Endothelial cell (in vitro differentiated cells): ENCODE results near the gene MISFA. TPM values are rescaled to one million over a fixed set of nuclear protein-coding genes. Genes with fewer than 3 reads are reported as not detected.

Source experiments
- DNase-seq: peaks from one replicate; pipeline ENCODE4 v3.0.0; 2021; ENCODE audit warnings: low spot score
- H3K27ac Mint-ChIP-seq: one replicate; pipeline ENCODE4 v1.8.0; 2021; ENCODE audit warnings: mixed read lengths, inconsistent platforms; ENCODE audit not compliant: unreplicated experiment
- H3K27me3 Mint-ChIP-seq: one replicate; pipeline ENCODE4 v1.8.0; 2021; ENCODE audit warnings: mild to moderate bottlenecking, moderate library complexity, mixed read lengths, inconsistent platforms; ENCODE audit not compliant: unreplicated experiment
- H3K36me3 Mint-ChIP-seq: one replicate; pipeline ENCODE4 v1.8.0; 2021; ENCODE audit warnings: mild to moderate bottlenecking, low read depth, mixed read lengths, inconsistent platforms; ENCODE audit not compliant: unreplicated experiment
- H3K4me1 Mint-ChIP-seq: one replicate; pipeline ENCODE4 v1.8.0; 2021; ENCODE audit warnings: mild to moderate bottlenecking, mixed read lengths, inconsistent platforms; ENCODE audit not compliant: unreplicated experiment
- H3K4me3 Mint-ChIP-seq: one replicate; pipeline ENCODE4 v1.8.0; 2021; ENCODE audit warnings: mild to moderate bottlenecking, mixed read lengths, inconsistent platforms; ENCODE audit not compliant: unreplicated experiment
- H3K9me3 Mint-ChIP-seq: one replicate; pipeline ENCODE4 v1.8.0; 2021; ENCODE audit warnings: mixed read lengths, inconsistent platforms; ENCODE audit not compliant: unreplicated experiment
- total RNA-seq: library from RNA; stranded (reverse); fragmentation: NEBNext Ultra II Directional; extraction: Animal tissue kit (Norgen Biotek cat#: 25700); gene quantifications from one replicate; pipeline ENCODE4 v1.2.1, GENCODE V29; 2021; ENCODE audit not compliant: unreplicated experiment
- TF ChIP-seq, protein P1 (sequence below): fragments of 200-600 bp; sonication (generic); IDR thresholded peaks from one replicate; pipeline ENCODE4 v1.5.0; 2021; ENCODE audit warnings: antibody characterized with exemption; ENCODE audit not compliant: unreplicated experiment

Gene MISFA
- total RNA-seq, 1 donor from 2014 or later = 2.8 TPM

DNA sequence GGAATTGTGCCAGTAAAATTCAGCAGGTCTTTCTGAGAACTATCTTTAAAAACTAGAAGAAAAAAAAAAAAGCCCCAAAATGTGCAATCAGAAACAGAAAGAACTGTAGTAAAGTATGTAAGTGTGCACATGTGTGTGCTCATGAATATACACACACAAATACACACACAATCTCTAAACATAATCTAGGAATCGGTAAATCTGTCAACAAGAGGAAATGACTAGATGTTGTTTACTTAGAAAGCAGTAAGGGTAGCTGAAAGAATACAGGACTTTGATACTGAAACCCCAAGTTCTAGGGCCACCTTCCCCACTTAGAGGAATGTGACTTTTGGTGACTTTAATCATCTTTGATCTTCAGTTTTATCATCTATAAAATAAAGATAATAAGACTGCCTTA, 24.2 kb upstream of the MISFA start:
- TF ChIP-seq, protein P1, sequence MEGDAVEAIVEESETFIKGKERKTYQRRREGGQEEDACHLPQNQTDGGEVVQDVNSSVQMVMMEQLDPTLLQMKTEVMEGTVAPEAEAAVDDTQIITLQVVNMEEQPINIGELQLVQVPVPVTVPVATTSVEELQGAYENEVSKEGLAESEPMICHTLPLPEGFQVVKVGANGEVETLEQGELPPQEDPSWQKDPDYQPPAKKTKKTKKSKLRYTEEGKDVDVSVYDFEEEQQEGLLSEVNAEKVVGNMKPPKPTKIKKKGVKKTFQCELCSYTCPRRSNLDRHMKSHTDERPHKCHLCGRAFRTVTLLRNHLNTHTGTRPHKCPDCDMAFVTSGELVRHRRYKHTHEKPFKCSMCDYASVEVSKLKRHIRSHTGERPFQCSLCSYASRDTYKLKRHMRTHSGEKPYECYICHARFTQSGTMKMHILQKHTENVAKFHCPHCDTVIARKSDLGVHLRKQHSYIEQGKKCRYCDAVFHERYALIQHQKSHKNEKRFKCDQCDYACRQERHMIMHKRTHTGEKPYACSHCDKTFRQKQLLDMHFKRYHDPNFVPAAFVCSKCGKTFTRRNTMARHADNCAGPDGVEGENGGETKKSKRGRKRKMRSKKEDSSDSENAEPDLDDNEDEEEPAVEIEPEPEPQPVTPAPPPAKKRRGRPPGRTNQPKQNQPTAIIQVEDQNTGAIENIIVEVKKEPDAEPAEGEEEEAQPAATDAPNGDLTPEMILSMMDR = no peak
- H3K4me3 Mint-ChIP-seq = no peak overlapping the region
- H3K9me3 Mint-ChIP-seq = no peaks in the 10 kb centered on the region
- no peaks in the 10 kb centered on the region for H3K27me3 Mint-ChIP-seq
- H3K36me3 Mint-ChIP-seq = peaks cover 4% of the 10 kb centered on the region
- no peak for DNase-seq
- H3K27ac Mint-ChIP-seq = no peak overlapping the region
- H3K4me1 Mint-ChIP-seq = peaks cover 7% of the 10 kb centered on the region

DNA sequence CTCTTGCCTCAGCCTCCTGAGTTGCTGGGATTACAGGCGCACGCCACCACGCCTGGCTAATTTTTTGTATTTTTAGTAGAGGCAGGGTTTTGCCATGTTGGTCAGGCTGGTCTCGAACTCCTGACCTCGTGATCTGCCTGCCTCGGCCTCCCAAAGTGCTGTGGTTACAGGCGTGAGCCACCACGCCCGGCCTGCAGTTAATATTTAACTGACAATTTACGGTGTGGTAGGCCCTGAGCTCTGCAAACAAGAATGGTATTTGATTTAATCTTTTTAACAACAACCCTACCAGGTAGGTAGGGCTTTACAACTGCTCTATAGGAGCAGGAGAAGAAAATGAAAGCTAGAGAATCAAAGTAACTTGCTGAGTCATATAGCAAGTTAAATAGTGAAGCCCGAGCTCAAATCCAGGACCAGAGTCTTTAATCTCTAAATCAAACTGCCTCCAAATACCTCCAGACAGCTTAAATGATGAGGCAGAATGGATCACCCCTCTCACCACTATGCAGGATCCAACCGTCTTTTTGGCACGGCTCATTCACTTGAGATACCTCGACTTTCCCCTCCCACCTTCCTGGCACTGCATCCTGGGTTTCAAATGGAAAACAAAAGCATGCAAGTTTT, 20.5 kb upstream of the MISFA start:
- TF ChIP-seq, protein P1 = no peak
- Mint-ChIP-seq H3K36me3 (peaks cover 4% of the 10 kb centered on the region), H3K9me3 (no peaks in the 10 kb centered on the region), H3K27me3 (no peaks in the 10 kb centered on the region), H3K4me1 (no peaks in the 10 kb centered on the region), H3K4me3 (no peak overlapping the region), H3K27ac (peak overlapping the region; percentile 77)
- no peak for DNase-seq

DNA sequence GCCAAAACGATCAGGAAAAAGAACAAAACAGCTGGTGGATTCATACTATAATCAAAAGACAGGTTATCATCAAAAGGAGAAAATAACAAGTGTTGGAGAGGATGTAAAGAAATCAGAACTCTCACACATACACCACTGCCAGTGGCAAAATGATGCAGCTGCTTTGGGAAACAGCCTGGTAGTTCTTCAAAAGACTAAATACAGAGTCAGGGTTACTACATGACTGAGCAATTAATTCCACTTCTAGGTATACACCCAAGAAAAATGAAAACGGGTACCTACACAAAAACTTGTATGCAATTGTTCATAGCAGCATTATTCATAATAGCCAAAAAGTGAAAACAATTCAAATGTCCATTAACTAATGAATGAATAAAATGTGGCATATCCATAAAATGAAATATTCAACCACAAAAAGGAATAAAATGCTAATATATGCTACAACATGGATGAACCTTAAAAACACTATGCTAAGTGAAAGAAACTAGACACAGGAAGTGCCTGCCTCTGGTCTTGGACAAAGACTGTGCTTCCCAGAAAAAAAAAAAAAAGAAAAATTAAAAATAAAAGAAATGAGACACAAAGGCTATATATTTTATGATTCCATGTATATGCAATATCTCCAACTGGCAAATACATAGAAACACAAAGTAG, 19.3 kb upstream of the MISFA start:
- DNase-seq = no peak
- TF ChIP-seq, protein P1 = no peak
- H3K27me3 Mint-ChIP-seq = no peaks in the 10 kb centered on the region
- H3K4me3 Mint-ChIP-seq = no peak overlapping the region
- peaks cover 4% of the 10 kb centered on the region for H3K36me3 Mint-ChIP-seq
- no peaks in the 10 kb centered on the region for H3K9me3 Mint-ChIP-seq
- H3K4me1 Mint-ChIP-seq = no peaks in the 10 kb centered on the region
- no peak overlapping the region for H3K27ac Mint-ChIP-seq

DNA sequence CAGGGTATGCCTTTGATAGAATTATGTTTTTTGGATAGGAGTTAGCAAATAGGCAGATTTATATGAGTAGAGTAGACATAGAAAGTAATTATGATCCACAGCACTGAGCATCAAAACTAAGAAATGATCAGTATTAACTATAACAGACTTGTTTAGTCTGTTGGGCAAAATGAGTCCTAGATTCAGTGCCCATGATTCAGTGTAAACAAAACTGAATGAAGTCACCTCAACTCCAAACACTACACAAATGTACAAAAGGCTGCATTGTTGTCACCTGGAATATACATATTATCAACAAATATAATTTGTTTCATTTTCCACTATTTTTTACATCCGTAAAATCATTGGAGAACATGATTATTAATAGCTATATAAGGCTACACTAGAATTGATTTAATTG, 17.8 kb upstream of the MISFA start:
- Mint-ChIP-seq H3K27me3 (no peaks in the 10 kb centered on the region), H3K4me1 (no peaks in the 10 kb centered on the region), H3K4me3 (no peak overlapping the region), H3K36me3 (no peaks in the 10 kb centered on the region), H3K9me3 (no peaks in the 10 kb centered on the region), H3K27ac (no peak overlapping the region)
- DNase-seq = no peak
- TF ChIP-seq, protein P1 = no peak
